ENCODE results near the gene SEZ6L2.
"Not testable (repeated sequence)": the region's sequence is repeated elsewhere in the genome, so short reads cannot be mapped to it uniquely, and the experiment has no call there.

The SEZ6L2 gene

GRCh38 chr16:29849505-29849904 lies 49.8 kb downstream of the SEZ6L2 start:
- no peak for DNase-seq

- DNase-seq = peak; percentile 80 to 90 (median 82)
These were observed 50.7 kb downstream of the SEZ6L2 start for GRCh38 chr16:29848420-29849297.

- DNase-seq = no peak
These were observed 53.7 kb downstream of the SEZ6L2 start for GRCh38 chr16:29845656-29846055.

- DNase-seq = no peak
These were observed 54.6 kb downstream of the SEZ6L2 start for GRCh38 chr16:29844575-29845331.

GRCh38 chr16:29843931-29844330 lies 55.4 kb downstream of the SEZ6L2 start:
- DNase-seq = peak in 3 of 4 experiments; percentile 32 to 51 (median 50)

GRCh38 chr16:29842732-29843346 lies 56.5 kb downstream of the SEZ6L2 start:
- no peak for DNase-seq

GRCh38 chr16:29841631-29842030 lies 57.7 kb downstream of the SEZ6L2 start:
- DNase-seq = no peak

- DNase-seq = no peak
These were observed 59.1 kb downstream of the SEZ6L2 start for GRCh38 chr16:29840240-29840639.

- DNase-seq = no peak
These were observed 59.5 kb downstream of the SEZ6L2 start for GRCh38 chr16:29839822-29840221.

- DNase-seq = no peak
These were observed 61.5 kb downstream of the SEZ6L2 start for GRCh38 chr16:29837841-29838240.

GRCh38 chr16:29836623-29837022 lies 62.7 kb downstream of the SEZ6L2 start:
- no peak for DNase-seq

- DNase-seq = no peak
These were observed 63.4 kb downstream of the SEZ6L2 start for GRCh38 chr16:29835926-29836325.

GRCh38 chr16:29834079-29834478 lies 65.3 kb downstream of the SEZ6L2 start:
- DNase-seq = no peak

- DNase-seq = not testable (repeated sequence)
These were observed 66.1 kb downstream of the SEZ6L2 start for GRCh38 chr16:29833219-29833618.

GRCh38 chr16:29831490-29831889 lies 67.9 kb downstream of the SEZ6L2 start:
- DNase-seq = no peak

- no peak for DNase-seq
These were observed 68.6 kb downstream of the SEZ6L2 start for GRCh38 chr16:29830774-29831173.

GRCh38 chr16:29826342-29826695 lies 73.0 kb downstream of the SEZ6L2 start:
- DNase-seq = no peak

GRCh38 chr16:29825145-29826044 lies 74.0 kb downstream of the SEZ6L2 start:
- no peak for DNase-seq

GRCh38 chr16:29824589-29825144 lies 74.7 kb downstream of the SEZ6L2 start:
- no peak for DNase-seq

- DNase-seq = no peak
These were observed 77.7 kb downstream of the SEZ6L2 start for GRCh38 chr16:29821643-29822115.

Data from suppressor macrophage (primary cell).